GM19023 (cell line): ENCODE measurements around the gene UTP11.
"Not testable (repeated sequence)": the region's sequence is repeated elsewhere in the genome, so short reads cannot be mapped to it uniquely, and the experiment has no call there.

Experiments
- ATAC-seq: cut with Tn5 transposase; IDR thresholded peaks from one replicate; pipeline ENCODE4 v1.9.1; 2021; ENCODE audit warnings: mild to moderate bottlenecking, moderate library complexity; ENCODE audit not compliant: unreplicated experiment

UTP11 gene, protein sequence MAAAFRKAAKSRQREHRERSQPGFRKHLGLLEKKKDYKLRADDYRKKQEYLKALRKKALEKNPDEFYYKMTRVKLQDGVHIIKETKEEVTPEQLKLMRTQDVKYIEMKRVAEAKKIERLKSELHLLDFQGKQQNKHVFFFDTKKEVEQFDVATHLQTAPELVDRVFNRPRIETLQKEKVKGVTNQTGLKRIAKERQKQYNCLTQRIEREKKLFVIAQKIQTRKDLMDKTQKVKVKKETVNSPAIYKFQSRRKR

GRCh38 chr1:38012363-38013226, at the start of gene UTP11:
Gene UTP11 (plus strand): TSS chr1:38012734. CDS start chr1:38012803, 69 bp downstream.
- ATAC-seq: peak; percentile 95

GRCh38 chr1:37964106-37964505, 48.4 kb upstream of the UTP11 start:
- ATAC-seq: not testable (repeated sequence)

GRCh38 chr1:37965301-37965700, 47.2 kb upstream of the UTP11 start:
- no peak for ATAC-seq

- ATAC-seq: not testable (repeated sequence)
These were observed 38.9 kb upstream of the UTP11 start for GRCh38 chr1:37973684-37974083.

DNA sequence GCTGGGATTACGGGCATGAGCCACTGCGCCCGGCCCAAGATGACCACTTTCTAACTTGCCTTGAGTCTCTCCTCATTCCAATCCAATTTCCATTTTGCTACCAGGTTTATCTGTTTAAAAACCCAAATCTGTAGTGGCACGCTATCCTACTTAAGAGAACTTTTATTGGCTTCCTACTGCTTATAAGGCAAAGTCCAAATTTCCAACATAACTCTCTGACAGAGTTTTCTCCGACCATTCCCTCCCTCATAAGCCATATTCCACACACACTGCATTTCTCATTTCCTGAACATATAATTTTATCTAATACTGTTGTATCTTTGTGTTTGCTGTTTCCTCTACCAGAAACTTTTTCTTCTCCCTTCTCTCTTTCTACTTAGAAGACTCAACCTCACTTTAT, 38.0 kb upstream of the UTP11 start:
- no peak for ATAC-seq

- ATAC-seq: not testable (repeated sequence)
These were observed 37.5 kb upstream of the UTP11 start for GRCh38 chr1:37975083-37975482.

DNA sequence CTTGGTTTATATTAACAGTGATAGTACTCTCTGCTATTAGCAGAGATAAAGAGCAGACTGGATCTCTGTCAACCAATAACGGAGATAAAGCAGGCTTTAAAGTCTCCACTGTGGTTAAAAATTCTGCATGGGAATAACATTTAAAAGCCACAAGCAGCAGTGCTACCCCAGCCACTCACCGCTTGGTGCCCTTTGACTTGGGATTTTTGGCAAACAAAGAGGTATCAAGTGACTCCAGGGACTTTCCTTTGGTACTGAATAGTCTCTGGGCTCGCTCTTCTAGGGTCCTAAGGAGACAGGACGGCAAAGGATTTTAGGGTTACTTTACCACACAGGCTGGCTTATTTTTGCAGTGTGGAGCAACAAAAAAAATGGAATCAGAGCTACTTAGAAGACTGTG, 34.0 kb upstream of the UTP11 start:
- ATAC-seq: no peak

DNA sequence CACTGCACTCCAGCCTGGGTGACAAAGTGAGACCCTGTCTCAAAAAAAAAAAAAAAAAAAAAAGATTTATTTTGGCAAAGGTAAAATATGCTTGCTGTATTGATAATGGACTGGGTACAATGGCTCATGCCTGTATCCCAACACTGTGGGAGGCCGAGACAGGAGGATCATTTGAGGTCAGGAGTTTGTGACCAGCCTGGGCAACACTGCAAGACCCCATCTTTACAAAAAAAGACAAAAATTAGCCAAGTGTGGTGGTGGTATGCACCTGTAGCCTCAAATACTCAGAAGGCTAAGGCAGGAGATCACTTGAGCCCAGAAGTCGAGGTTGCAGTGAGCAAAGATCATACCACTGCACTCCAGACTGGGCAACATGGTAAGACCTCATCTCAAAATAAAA, 29.0 kb upstream of the UTP11 start:
- ATAC-seq: no peak

DNA sequence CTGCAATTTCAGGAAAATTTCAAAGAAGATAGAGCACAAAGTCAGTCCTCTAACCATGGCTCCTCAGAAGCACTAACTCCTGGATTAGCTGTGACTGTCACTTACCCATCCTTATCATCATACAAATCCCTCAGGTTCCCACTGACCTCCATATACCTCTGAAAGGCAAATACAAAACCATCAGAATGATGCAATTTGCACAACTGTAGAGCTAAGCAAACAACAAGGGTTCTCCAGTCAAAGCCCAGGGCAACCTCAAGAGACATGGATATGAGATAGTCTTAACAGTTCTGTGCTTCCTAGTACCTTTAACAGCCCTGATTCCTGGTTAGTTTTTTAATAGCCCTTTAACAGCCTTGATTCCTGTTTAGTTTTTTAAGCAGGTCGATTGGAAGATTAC, 24.9 kb upstream of the UTP11 start:
- ATAC-seq: no peak

DNA sequence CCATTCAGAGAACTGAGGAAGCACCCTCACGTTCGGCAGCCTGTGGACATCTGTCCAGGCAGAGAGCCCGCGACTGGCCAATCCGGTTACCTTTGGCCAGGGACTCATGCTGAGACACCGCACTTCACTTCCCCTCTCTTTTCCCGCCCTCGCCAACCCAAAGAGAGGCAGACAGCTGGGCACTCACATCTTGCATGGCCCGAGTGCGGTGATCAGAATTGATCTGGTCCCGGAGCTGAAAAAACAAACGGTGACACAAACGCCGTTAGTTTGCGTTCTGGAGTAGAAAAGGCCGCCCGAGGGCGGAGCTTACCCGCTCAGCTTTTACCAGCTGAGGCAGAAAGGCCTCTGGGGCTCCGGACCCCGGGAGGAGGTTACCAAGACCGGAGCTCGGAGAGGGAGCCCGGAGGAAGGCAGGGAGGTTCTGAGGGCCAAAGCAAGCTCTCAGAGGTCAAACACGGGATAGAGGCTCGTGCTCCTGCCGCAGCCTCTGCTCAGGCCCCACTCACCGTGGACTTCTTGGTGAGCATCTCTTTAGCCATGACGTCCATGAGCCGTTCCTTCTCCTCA, 23.1 kb upstream of the UTP11 start:
- ATAC-seq: peak; percentile 27

GRCh38 chr1:37994886-37995566, 17.5 kb upstream of the UTP11 start:
- ATAC-seq: no peak

GRCh38 chr1:37995751-37996345, 16.7 kb upstream of the UTP11 start:
- peak; percentile 49 for ATAC-seq

GRCh38 chr1:37997256-37998088, 15.1 kb upstream of the UTP11 start:
- no peak for ATAC-seq

DNA sequence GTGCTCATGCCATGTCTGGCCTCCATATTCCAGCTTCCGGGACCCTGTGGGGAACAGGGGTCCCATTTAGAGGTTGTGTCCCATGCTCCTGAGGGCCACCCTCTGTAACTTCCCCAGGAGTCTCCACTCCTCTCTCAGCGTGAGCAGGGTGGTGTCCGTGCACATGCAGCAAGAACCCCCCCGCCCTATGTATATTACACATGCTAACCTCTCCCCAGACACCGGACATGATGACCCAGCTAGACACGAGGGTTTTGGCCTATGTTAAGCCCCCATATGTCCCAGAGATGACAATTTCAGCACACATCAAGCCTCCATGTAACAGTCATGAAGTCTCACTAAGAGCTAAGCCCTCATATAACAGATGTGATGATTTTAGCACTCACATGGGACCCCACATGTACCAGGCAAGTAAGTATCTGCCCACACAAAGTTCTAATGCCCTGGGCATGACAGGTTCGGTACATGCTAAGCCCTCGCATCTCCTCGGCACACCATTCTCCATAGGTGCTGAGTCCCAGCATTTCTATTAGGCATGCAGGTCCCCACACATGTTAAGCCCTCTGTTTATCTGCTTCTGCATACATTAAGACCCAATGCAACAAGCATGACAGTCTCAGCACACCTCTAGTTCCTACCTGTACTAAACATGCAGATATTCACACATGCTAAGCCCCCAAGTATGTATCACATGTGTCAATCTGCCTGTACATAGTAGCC, 14.3 kb upstream of the UTP11 start:
- no peak for ATAC-seq

DNA sequence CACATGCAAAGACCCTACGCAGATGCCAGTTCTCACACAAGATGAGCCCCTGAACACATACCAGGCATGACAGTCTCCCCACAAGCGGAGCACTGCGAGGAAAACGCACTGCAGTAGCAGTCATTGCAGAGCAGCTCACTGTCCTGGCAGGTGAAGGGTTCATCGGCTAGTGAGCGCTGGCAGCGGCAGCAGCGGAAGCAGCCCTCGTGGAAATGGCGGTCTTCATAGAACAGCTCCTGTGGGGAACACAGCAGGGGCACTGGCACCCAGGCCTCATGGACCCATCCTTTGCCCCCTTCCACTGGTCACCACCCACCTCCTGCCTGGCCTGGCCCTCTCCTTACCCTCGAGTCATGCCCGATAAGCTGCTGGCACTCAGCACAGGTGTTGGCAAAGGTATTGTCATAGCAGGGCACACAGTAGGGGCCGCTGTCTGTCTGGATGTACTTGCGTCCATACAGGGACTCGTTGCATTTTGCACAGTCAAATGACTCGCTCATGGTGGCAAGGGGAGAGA, 13.6 kb upstream of the UTP11 start:
- ATAC-seq: no peak

DNA sequence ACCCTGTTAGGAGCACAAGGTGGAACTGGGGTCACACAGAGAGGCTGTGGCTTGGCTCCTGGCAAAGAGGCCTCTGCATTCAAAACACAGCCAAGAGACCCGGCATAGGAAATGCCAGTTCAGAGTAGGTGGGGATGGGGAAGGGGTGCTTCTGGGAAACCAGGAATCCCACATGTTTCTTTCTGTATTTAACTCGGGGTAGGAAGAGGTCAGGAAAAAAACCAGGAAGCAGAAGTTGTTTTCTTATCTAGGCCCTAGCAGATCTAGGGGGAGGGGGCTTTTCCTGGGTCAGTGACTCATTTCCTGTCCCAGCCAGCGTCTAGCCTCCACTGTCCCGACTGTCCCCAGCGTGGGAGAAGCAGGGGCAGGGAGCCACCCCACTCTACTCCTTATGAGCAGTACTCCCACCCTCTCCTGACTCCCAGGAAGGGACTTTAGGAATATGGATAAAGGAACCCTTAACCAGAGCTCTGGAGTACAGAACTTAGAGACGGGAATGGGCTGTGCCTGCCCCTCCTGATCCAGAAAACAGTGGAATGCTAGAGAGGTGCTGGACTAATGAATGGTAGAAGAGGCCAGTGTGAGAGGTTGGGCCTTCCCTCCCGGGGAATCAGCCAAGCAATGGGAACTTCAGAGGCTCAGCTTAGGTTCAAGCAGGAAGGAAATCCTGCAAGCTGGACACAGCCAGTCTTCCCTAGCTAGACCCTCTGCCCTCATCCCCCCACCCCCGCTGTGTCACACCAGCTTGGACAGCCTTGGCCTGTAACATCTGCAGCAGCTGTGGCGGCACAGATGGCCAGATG, 12.9 kb upstream of the UTP11 start:
- ATAC-seq: no peak

GRCh38 chr1:38000233-38000528, 12.4 kb upstream of the UTP11 start:
- no peak for ATAC-seq
